IMR-90 (cell line): ENCODE results near the gene PPIL4. TPM values are rescaled to one million over a fixed set of nuclear protein-coding genes. Genes with fewer than 3 reads are reported as not detected.

Source experiments
- ATAC-seq: fragments of 200-7000 bp; cut with Tn5 transposase; 2 replicates; pipeline ENCODE4 v1.9.1; 2020; ENCODE audit warnings: low read depth, mild to moderate bottlenecking, moderate library complexity
- BruUV-seq: library from RNA; stranded (reverse); fragments of 400-500 nt; replicated peaks from 2 replicates; lab custom pipeline; 2021; lab: Mats Ljungman, UMichigan
- CTCF ChIA-PET: fragments of 300-600 bp; formaldehyde crosslinking; extraction: SDS; loops from one replicate; lab custom pipeline; 2021; ENCODE audit warnings: antibody characterized with exemption; lab: Yijun Ruan, JAX
- POLR2A ChIA-PET: fragments of 300-600 bp; sonication (Branson Sonifier 250); formaldehyde crosslinking; loops from one replicate; lab custom pipeline; 2022; ENCODE audit warnings: antibody characterized with exemption; ENCODE audit not compliant: unreplicated experiment; lab: Charles Lee
- DNase-seq: peaks from one replicate; pipeline ENCODE4 v3.0.0; 2013
- H2AFZ ChIP-seq: replicated peaks from 2 replicates; pipeline ENCODE3; 2013; ENCODE audit warnings: low read length, mild to moderate bottlenecking; ENCODE audit not compliant: poor library complexity
- H2AK5ac ChIP-seq: 2 replicates; pipeline ENCODE4 v1.6.1; 2013; ENCODE audit warnings: low read depth, low read length, inconsistent platforms
- H2AK9ac ChIP-seq: replicated peaks from 2 replicates; pipeline ENCODE3; 2013; ENCODE audit warnings: mild to moderate bottlenecking, low read depth, low read length, moderate library complexity; ENCODE audit not compliant: poor library complexity
- H2BK120ac ChIP-seq: 2 replicates; pipeline ENCODE4 v1.6.1; 2013; ENCODE audit warnings: low read depth, low read length, inconsistent platforms
- H2BK15ac ChIP-seq: 3 replicates; pipeline ENCODE4 v1.6.1; 2013; ENCODE audit warnings: low read depth, low read length, inconsistent platforms
- H2BK20ac ChIP-seq: 2 replicates; pipeline ENCODE4 v1.6.1; 2013; ENCODE audit warnings: low read depth, mild to moderate bottlenecking, inconsistent platforms, low read length, moderate library complexity
- H2BK5ac ChIP-seq: 2 replicates; pipeline ENCODE4 v1.6.1; 2013; ENCODE audit warnings: mild to moderate bottlenecking, low read depth, low read length, inconsistent platforms; ENCODE audit not compliant: poor library complexity, severe bottlenecking
- H3K14ac ChIP-seq: replicated peaks from 2 replicates; pipeline ENCODE4 v1.6.1; 2013; ENCODE audit warnings: low read depth, low read length, inconsistent platforms
- H3K18ac ChIP-seq: 2 replicates; pipeline ENCODE4 v1.6.1; 2013; ENCODE audit warnings: low read depth, low read length, control low read depth
- H3K23ac ChIP-seq: 2 replicates; pipeline ENCODE4 v1.6.1; 2013; ENCODE audit warnings: low read depth, low read length, inconsistent platforms
- H3K27ac ChIP-seq: 2 replicates; pipeline ENCODE4 v1.5.1; 2013; ENCODE audit warnings: mild to moderate bottlenecking, control low read depth, low read length; ENCODE audit not compliant: insufficient read depth
- H3K27me3 ChIP-seq: 2 replicates; pipeline ENCODE4 v1.6.1; 2013; ENCODE audit warnings: low read length; ENCODE audit not compliant: control insufficient read depth, insufficient read depth
- H3K36me3 ChIP-seq: 2 replicates; pipeline ENCODE4 v1.6.1; 2013; ENCODE audit warnings: low read length, mixed read lengths; ENCODE audit not compliant: control insufficient read depth, insufficient read depth
- H3K4ac ChIP-seq: 2 replicates; pipeline ENCODE4 v1.6.1; 2013; ENCODE audit warnings: low read depth, low read length, inconsistent platforms
- H3K4me1 ChIP-seq: 2 replicates; pipeline ENCODE4 v1.6.1; 2013; ENCODE audit warnings: low read length, mixed read lengths; ENCODE audit not compliant: control insufficient read depth, insufficient read depth
- H3K4me2 ChIP-seq: 2 replicates; pipeline ENCODE4 v1.6.1; 2013; ENCODE audit warnings: low read depth, mild to moderate bottlenecking, control low read depth, low read length, moderate library complexity
- H3K4me3 ChIP-seq: 2 replicates; pipeline ENCODE4 v1.5.1; 2013; ENCODE audit warnings: low read depth, mild to moderate bottlenecking, control low read depth, low read length, moderate library complexity; ENCODE audit not compliant: insufficient read depth
- H3K56ac ChIP-seq: 2 replicates; pipeline ENCODE4 v1.6.1; 2013; ENCODE audit warnings: low read length, inconsistent platforms; ENCODE audit not compliant: insufficient read depth; ENCODE audit errors: extremely low read depth
- H3K79me1 ChIP-seq, 2 experiments: 2 replicates each; pipeline ENCODE4 v1.6.1; 2013; ENCODE audit warnings: low read length in 2 of 2, inconsistent platforms in 1 of 2, low read depth in 1 of 2
- H3K9ac ChIP-seq: 2 replicates; pipeline ENCODE4 v1.6.1; 2013; ENCODE audit warnings: low read depth, low read length, control low read depth
- H3K9me1 ChIP-seq: 2 replicates; pipeline ENCODE4 v1.6.1; 2013; ENCODE audit warnings: low read length, inconsistent platforms; ENCODE audit not compliant: insufficient read depth
- H3K9me3 ChIP-seq: 2 replicates; pipeline ENCODE4 v1.6.1; 2013; ENCODE audit warnings: low read length; ENCODE audit not compliant: control insufficient read depth, insufficient read depth
- H4K20me1 ChIP-seq: 2 replicates; pipeline ENCODE4 v1.6.1; 2013; ENCODE audit warnings: low read length, inconsistent platforms; ENCODE audit not compliant: insufficient read depth
- H4K5ac ChIP-seq: 2 replicates; pipeline ENCODE4 v1.6.1; 2013; ENCODE audit warnings: mild to moderate bottlenecking, low read depth, low read length, control low read depth
- H4K8ac ChIP-seq, 2 experiments: 2 replicates each; pipeline ENCODE4 v1.6.1; 2013; ENCODE audit warnings: low read depth in 2 of 2, low read length in 2 of 2, control low read depth in 1 of 2, inconsistent platforms in 1 of 2
- H4K91ac ChIP-seq: 2 replicates; pipeline ENCODE4 v1.6.1; 2013; ENCODE audit warnings: low read depth, low read length, inconsistent platforms; ENCODE audit not compliant: insufficient read depth
- BHLHE40 ChIP-seq: fragments of 150-350 bp; IDR thresholded peaks from 2 replicates; pipeline ENCODE4 v1.6.1; 2016; ENCODE audit warnings: mild to moderate bottlenecking, low read depth, low read length
- CHD1 ChIP-seq: IDR thresholded peaks from 2 replicates; pipeline ENCODE4 v1.6.1; 2012; ENCODE audit warnings: low read depth, low read length, improper control_type of control experiment
- ELK1 ChIP-seq: fragments of 150-350 bp; IDR thresholded peaks from 2 replicates; pipeline ENCODE4 v1.6.1; 2016; ENCODE audit warnings: low read depth, mild to moderate bottlenecking, low read length, moderate library complexity, borderline replicate concordance
- FOS ChIP-seq: fragments of 150-350 bp; IDR thresholded peaks from 2 replicates; pipeline ENCODE4 v1.6.1; 2016; ENCODE audit warnings: low read depth, low read length
- MAZ ChIP-seq: IDR thresholded peaks from 2 replicates; pipeline ENCODE4 v1.6.1; 2012; ENCODE audit warnings: low read depth, mild to moderate bottlenecking, low read length, improper control_type of control experiment, moderate library complexity, borderline replicate concordance
- NFE2L2 ChIP-seq: fragments of 150-350 bp; IDR thresholded peaks from 2 replicates; pipeline ENCODE4 v1.6.1; 2016; ENCODE audit warnings: low read depth, mild to moderate bottlenecking, low read length
- POLR2A ChIP-seq: IDR thresholded peaks from 2 replicates; pipeline ENCODE4 v1.6.1; 2012; ENCODE audit warnings: mild to moderate bottlenecking, low read depth, low read length
- RAD21 ChIP-seq: IDR thresholded peaks from 2 replicates; pipeline ENCODE4 v1.6.1; 2012; ENCODE audit warnings: low read length, improper control_type of control experiment
- RCOR1 ChIP-seq: IDR thresholded peaks from 2 replicates; pipeline ENCODE4 v1.6.1; 2012; ENCODE audit warnings: mild to moderate bottlenecking, low read length, improper control_type of control experiment; ENCODE audit not compliant: insufficient replicate concordance
- RFX5 ChIP-seq: IDR thresholded peaks from 2 replicates; pipeline ENCODE4 v1.8.0; 2012; ENCODE audit warnings: low read depth, mild to moderate bottlenecking, low read length, moderate library complexity
- SMC3 ChIP-seq: fragments of 150-350 bp; IDR thresholded peaks from 2 replicates; pipeline ENCODE4 v1.6.1; 2016; ENCODE audit warnings: low read depth, mild to moderate bottlenecking, antibody characterized with exemption, low read length, moderate library complexity
- USF2 ChIP-seq: fragments of 150-350 bp; IDR thresholded peaks from 2 replicates; pipeline ENCODE4 v1.6.1; 2017; ENCODE audit warnings: mild to moderate bottlenecking, antibody characterized with exemption, low read length, low read depth
- WGBS, 2 experiments: methylation state at CpG; one replicate each; pipeline versions ENCODE4 v1.1.5 to v1.1.7; 2013; ENCODE audit warnings: missing lambda C conversion rate in 2 of 2; ENCODE audit not compliant: insufficient read length in 1 of 2; ENCODE audit errors: extremely low coverage in 2 of 2; 5-methylcytosine and 5-hydroxymethylcytosine counted together
- dilution Hi-C: fragments of 300-500 bp; cut with HindIII; formaldehyde crosslinking; loops from one replicate; pipeline ENCODE4 v1.14.3; 2018; ENCODE audit warnings: low sequenced_read_pairs; ENCODE audit not compliant: unreplicated experiment
- in situ Hi-C: fragments of 300-500 bp; cut with MboI; formaldehyde crosslinking; loops from 3 replicates; pipeline ENCODE4 v1.14.3; 2019; ENCODE audit warnings: low sequenced_read_pairs, inconsistent platforms, mixed read lengths
- intact Hi-C: fragments of 100-400 bp; cut with micrococcal nuclease; formaldehyde crosslinking; loops from 2 replicates; pipeline ENCODE4 v1.10.0; 2022
- polyA plus RNA-seq, 3 experiments: library from polyadenylated mRNA; depleted of rRNA; stranded (reverse); fragments of >200 nt; gene quantifications; 2 replicates each; pipeline ENCODE4 v1.2.3, GENCODE V29; 2012; ENCODE audit warnings: low replicate concordance in 1 of 3
- total RNA-seq: library from RNA; depleted of rRNA; stranded (reverse); fragments of >200 nt; gene quantifications from 2 replicates; pipeline ENCODE4 v1.2.3, GENCODE V29; 2012

Gene PPIL4
- total and polyA plus RNA-seq, 2 of the 4 experiments (the other 2 are of a cell fraction): 10.6 to 13.3 TPM

- no peak overlapping the region for H3K9ac ChIP-seq
- no peak overlapping the region for H4K5ac ChIP-seq
- H2AK5ac ChIP-seq: no peak overlapping the region
- no peak overlapping the region for H3K4me3 ChIP-seq
- no peak overlapping the region for H3K27ac ChIP-seq
- H3K79me1 ChIP-seq: no peaks in the 10 kb centered on the region
- H4K20me1 ChIP-seq: no peaks in the 10 kb centered on the region
- no peak overlapping the region for H2BK15ac ChIP-seq
- H2AK9ac ChIP-seq: no peak overlapping the region
- H3K36me3 ChIP-seq: no peaks in the 10 kb centered on the region
- H4K91ac ChIP-seq: no peak overlapping the region
- ChIA-PET POLR2A (interaction anchor here (0.6 kb wide), 1 partner anchor 25 kb away, joined by 3 read pairs; no protein-coding TSS in a partner anchor), CTCF (interaction anchor here (0.5 to 0.8 kb wide), 2 partner anchors 9 to 10 kb away, joined by 3 to 5 read pairs; no protein-coding TSS in a partner anchor)
- H3K27me3 ChIP-seq: no peaks in the 10 kb centered on the region; the same call in 1 of the 2 replicates
- WGBS, 2 experiments: 80% methylated on average over 2 of the region's 4 CpGs; no CpG with 5 or more reads in 1 of the 2 experiments
- no peak overlapping the region for H2BK5ac ChIP-seq
- DNase-seq (no peak), ATAC-seq (no peak)
- TF ChIP-seq RCOR1 (no peak), RFX5 (no peak), NFE2L2 (no peak), FOS (no peak), BHLHE40 (no peak), MAZ (no peak), SMC3 (no peak), CHD1 (no peak), POLR2A (no peak), RAD21 (no peak), USF2 (no peak), ELK1 (no peak)
- BruUV-seq: no TSS peak
- H4K8ac ChIP-seq: no peak overlapping the region
- peak overlapping the region; percentile 66; the same call in 1 of the 2 replicates for H3K23ac ChIP-seq
- H3K56ac ChIP-seq: no peak overlapping the region
- dilution Hi-C loops (no loop called here), intact Hi-C loops (no loop called here), in situ Hi-C loops (no loop called here)
- no peak overlapping the region for H2BK20ac ChIP-seq
- H3K14ac ChIP-seq: no peak overlapping the region
- no peak overlapping the region for H3K18ac ChIP-seq
- H3K9me1 ChIP-seq: no peaks in the 10 kb centered on the region; the same call in 1 of the 2 replicates
- H3K4ac ChIP-seq: no peak overlapping the region
- no peak overlapping the region for H2AFZ ChIP-seq
- no peaks in the 10 kb centered on the region for H3K9me3 ChIP-seq
- no peak overlapping the region for H2BK120ac ChIP-seq
- H3K4me2 ChIP-seq: no peak overlapping the region
- H3K4me1 ChIP-seq: peaks cover 3% of the 10 kb centered on the region; the same call in 1 of the 2 replicates
These were observed 55.9 kb downstream of the PPIL4 start for GRCh38 chr6:149489967-149490366.
